Uterus (tissue), 4 donors: Measurements from ENCODE around the gene PRKN. TPM values are rescaled to one million over a fixed set of nuclear protein-coding genes. Genes with fewer than 3 reads are reported as not detected.

ENCODE experiments used
- DNase-seq, 2 donors: peaks; one replicate each; pipeline ENCODE4 v3.0.0-alpha.2; 2019 to 2020
- H3K27ac ChIP-seq, 2 donors: fragments of 200-600 bp; sonication (generic); 1 replicate in 1 of 2; 2 replicates in 1 of 2; pipeline ENCODE4 v1.5.1; 2016 to 2018
- H3K27me3 ChIP-seq, 2 donors: fragments of 200-600 bp; sonication (generic); one replicate each; pipeline ENCODE4 v1.5.1; 2018 to 2019; ENCODE audit warnings: control low read depth in 1 of 2
- H3K36me3 ChIP-seq, 2 donors: fragments of 200-600 bp; sonication (generic); one replicate each; pipeline ENCODE4 v1.5.1; 2019; ENCODE audit warnings: control low read depth in 1 of 2
- H3K4me1 ChIP-seq, 2 donors: fragments of 200-600 bp; sonication (generic); one replicate each; pipeline ENCODE4 v1.5.1; 2018 to 2019; ENCODE audit warnings: control low read depth in 1 of 2
- H3K4me3 ChIP-seq, 2 donors: fragments of 200-600 bp; sonication (generic); 1 replicate in 1 of 2; 2 replicates in 1 of 2; pipeline ENCODE4 v1.5.1; 2018 to 2019; ENCODE audit warnings: mild to moderate bottlenecking in 1 of 2
- H3K9me3 ChIP-seq, 2 donors: fragments of 200-600 bp; sonication (generic); one replicate each; pipeline ENCODE4 v1.5.1; 2019; ENCODE audit warnings: control low read depth in 1 of 2
- CTCF ChIP-seq, 4 experiments: fragments of 200-600 bp in 2 of 4; fragments of 450-650 bp in 2 of 4; sonication (generic) in 2 of 4; IDR thresholded peaks; one replicate each; pipeline ENCODE4 v1.5.1; 2016 to 2019; ENCODE audit warnings: antibody characterized with exemption in 4 of 4, mild to moderate bottlenecking in 2 of 4, moderate library complexity in 1 of 4
- POLR2A ChIP-seq, 2 donors: fragments of 450-650 bp; IDR thresholded peaks; one replicate each; pipeline ENCODE4 v1.6.1; 2016; ENCODE audit warnings: antibody characterized with exemption in 2 of 2, mild to moderate bottlenecking in 1 of 2, moderate library complexity in 1 of 2
- intact Hi-C: fragments of 100-400 bp; cut with DNase I; formaldehyde crosslinking; loops from one replicate; pipeline ENCODE4 v1.15.1; 2023; ENCODE audit warnings: low total_unique reads
- total RNA-seq, 4 donors: library from RNA; depleted of rRNA in 3 of 4; stranded (reverse); fragments of >200 nt in 3 of 4; gene quantifications; one replicate each; pipeline versions ENCODE4 v1.1.0 to v1.2.4, GENCODE V29; 2014 to 2023
- donor health status: DM: yes; HTN: yes; CAD: no.

Gene PRKN
- total RNA-seq, 4 donors from 2014 or later, result 10.2 to 21.3 (median 13.1) TPM

DNA sequence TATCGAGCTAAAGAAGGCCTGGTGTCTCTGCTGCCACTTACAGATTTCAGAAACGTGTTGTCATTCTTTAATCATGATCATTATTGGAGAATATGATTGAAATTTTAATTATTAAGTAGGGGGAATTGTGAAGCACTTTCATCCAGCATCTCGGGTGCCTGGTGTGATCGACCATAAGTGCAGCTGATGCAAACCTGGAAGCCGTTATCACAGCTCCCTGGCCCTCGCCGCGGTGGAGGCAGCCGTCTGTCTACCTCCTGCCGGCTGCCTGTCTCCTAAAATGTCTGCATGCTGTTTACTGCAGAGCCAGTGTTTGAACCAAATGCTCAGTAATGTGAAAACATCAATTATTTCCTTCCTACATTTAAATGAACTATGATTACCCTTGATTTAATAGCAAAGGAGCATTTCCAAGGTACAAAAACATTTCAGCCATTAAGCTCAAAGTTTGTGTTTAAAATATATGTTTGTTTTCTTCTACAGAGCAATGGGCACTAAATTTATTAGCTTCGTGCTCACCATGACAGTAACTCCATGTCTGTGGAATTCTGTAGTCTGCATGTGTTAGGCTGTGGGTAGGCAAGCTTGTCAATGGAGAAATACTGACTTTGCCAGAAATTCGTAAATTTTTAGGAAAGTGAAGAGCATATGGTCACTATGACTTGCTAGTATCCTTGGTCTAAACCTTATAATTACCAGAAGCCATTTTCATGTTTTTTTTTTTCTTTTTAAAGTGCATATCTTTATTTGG, 1269.2 kb downstream of the PRKN start:
- Histone ChIP-seq H3K27me3 (no peaks in the 10 kb centered on the region), H3K27ac (peak overlapping the region in 1 of 2 donors; percentile 51)
- intact Hi-C loops, result no loop called here

DNA sequence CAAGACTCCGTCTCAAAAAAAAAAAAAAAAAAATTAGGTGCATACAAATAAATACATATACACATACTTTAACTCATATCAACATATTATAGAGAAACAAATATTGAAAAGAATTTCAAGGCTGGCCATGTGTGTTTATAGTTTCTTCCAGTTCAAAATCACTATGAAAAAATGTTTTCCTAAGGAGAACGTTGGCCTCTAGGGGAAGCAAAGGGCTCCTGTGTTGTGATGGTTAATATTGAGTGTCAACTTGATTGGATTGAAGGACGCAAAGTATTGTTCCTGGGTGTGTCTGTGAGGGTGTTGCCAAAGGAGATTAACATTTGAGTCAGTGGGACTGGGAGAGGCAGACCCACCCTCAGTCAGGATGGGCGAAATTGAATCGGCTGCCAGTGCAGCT, 1271.7 kb downstream of the PRKN start:
- intact Hi-C loops, result no loop called here
- TF ChIP-seq CTCF (IDR thresholded peaks at IDR 0.05), result no peak
- TF ChIP-seq POLR2A (IDR thresholded peaks at IDR 0.05), result no peak
- Histone ChIP-seq H3K4me1 (no peaks in the 10 kb centered on the region), H3K27ac (no peak overlapping the region), H3K27me3 (no peaks in the 10 kb centered on the region), H3K4me3 (no peak overlapping the region), H3K9me3 (no peaks in the 10 kb centered on the region), H3K36me3 (no peaks in the 10 kb centered on the region)
- no peak for DNase-seq

More for the DNA sequence above, 1269.2 kb downstream of the PRKN start:
- DNase-seq, result no peak
- Histone ChIP-seq H3K4me1 (no peaks in the 10 kb centered on the region), H3K36me3 (no peaks in the 10 kb centered on the region), H3K9me3 (no peaks in the 10 kb centered on the region), H3K4me3 (no peak overlapping the region)
- TF ChIP-seq POLR2A (IDR thresholded peaks at IDR 0.05), result no peak
- TF ChIP-seq CTCF (IDR thresholded peaks at IDR 0.05), result no peak

- intact Hi-C loops, result no loop called here
- no peak for DNase-seq
- Histone ChIP-seq H3K4me1 (no peaks in the 10 kb centered on the region), H3K27me3 (no peaks in the 10 kb centered on the region), H3K9me3 (no peaks in the 10 kb centered on the region), H3K27ac (no peak overlapping the region), H3K4me3 (no peak overlapping the region), H3K36me3 (no peaks in the 10 kb centered on the region)
- TF ChIP-seq CTCF (IDR thresholded peaks at IDR 0.05) (no peak), POLR2A (IDR thresholded peaks at IDR 0.05) (no peak)
Observed at GRCh38 chr6:161453558-161453957, 1274.0 kb downstream of the PRKN start.

GRCh38 chr6:161452241-161452640, 1275.3 kb downstream of the PRKN start:
- H3K27me3 ChIP-seq, result no peaks in the 10 kb centered on the region
- H3K4me1 ChIP-seq, result no peaks in the 10 kb centered on the region
- no peaks in the 10 kb centered on the region for H3K36me3 ChIP-seq
- H3K9me3 ChIP-seq, result no peaks in the 10 kb centered on the region
- H3K4me3 ChIP-seq, result no peak overlapping the region
- TF ChIP-seq CTCF (IDR thresholded peaks at IDR 0.05), result no peak
- TF ChIP-seq POLR2A (IDR thresholded peaks at IDR 0.05), result no peak
- intact Hi-C loops, result no loop called here
- no peak overlapping the region for H3K27ac ChIP-seq
- DNase-seq, result no peak

- no peak overlapping the region for H3K4me3 ChIP-seq
- intact Hi-C loops, result no loop called here
- no peak for DNase-seq
- H3K27ac ChIP-seq, result no peak overlapping the region
- no peaks in the 10 kb centered on the region for H3K36me3 ChIP-seq
- no peaks in the 10 kb centered on the region for H3K9me3 ChIP-seq
- H3K27me3 ChIP-seq, result no peaks in the 10 kb centered on the region
- H3K4me1 ChIP-seq, result no peaks in the 10 kb centered on the region
- TF ChIP-seq POLR2A (IDR thresholded peaks at IDR 0.05) (no peak), CTCF (IDR thresholded peaks at IDR 0.05) (no peak)
Observed at GRCh38 chr6:161449521-161449920, 1278.0 kb downstream of the PRKN start.
